Ovary (tissue), 3 donors: ENCODE measurements around the gene GRWD1.

ENCODE experiments used
- EP300 ChIP-seq: sonication (generic); formaldehyde crosslinking; IDR thresholded peaks from one replicate; pipeline ENCODE4 v1.6.1; 2017; ENCODE audit warnings: antibody characterized with exemption
- TF ChIP-seq, protein P1 (sequence below), 3 donors: fragments of 450-650 bp in 2 of 3; fragments of 200-600 bp in 1 of 3; IDR thresholded peaks; one replicate each; pipeline versions ENCODE4 v1.5.1 to v1.8.0; 2016 to 2022; ENCODE audit warnings: antibody characterized with exemption in 3 of 3, mild to moderate bottlenecking in 1 of 3
- donor health status: DM: no; HTN: no; CAD: no.

DNA sequence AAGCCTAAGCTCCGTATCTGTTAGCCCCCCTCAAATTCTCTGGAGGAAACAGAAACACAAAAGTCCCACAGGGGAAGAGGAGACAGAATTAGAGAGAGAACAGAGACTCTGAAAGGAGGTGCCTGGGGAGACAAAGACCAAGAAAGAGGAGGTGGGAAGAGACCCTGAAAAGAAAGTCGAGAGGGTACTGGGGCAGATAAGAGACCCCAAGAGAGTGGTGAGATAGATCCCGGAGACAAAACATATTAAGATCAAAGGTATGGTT lies 915 bp upstream of the GRWD1 start:
- TF ChIP-seq, protein P1, sequence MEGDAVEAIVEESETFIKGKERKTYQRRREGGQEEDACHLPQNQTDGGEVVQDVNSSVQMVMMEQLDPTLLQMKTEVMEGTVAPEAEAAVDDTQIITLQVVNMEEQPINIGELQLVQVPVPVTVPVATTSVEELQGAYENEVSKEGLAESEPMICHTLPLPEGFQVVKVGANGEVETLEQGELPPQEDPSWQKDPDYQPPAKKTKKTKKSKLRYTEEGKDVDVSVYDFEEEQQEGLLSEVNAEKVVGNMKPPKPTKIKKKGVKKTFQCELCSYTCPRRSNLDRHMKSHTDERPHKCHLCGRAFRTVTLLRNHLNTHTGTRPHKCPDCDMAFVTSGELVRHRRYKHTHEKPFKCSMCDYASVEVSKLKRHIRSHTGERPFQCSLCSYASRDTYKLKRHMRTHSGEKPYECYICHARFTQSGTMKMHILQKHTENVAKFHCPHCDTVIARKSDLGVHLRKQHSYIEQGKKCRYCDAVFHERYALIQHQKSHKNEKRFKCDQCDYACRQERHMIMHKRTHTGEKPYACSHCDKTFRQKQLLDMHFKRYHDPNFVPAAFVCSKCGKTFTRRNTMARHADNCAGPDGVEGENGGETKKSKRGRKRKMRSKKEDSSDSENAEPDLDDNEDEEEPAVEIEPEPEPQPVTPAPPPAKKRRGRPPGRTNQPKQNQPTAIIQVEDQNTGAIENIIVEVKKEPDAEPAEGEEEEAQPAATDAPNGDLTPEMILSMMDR (IDR thresholded peaks at IDR 0.05): no peak
- TF ChIP-seq EP300: no peak
